MM.1S (cell line): Measurements from ENCODE around the gene SLC35F1.

Source experiments
- DNase-seq: peaks from one replicate; pipeline ENCODE4 v3.0.0-alpha.2; 2015
- H2AFZ ChIP-seq: fragments of 300-600 bp; sonication (generic); 2 replicates; pipeline ENCODE4 v1.6.0; 2016; ENCODE audit warnings: antibody characterized with exemption, low read length
- H3F3A ChIP-seq: fragments of 300-600 bp; sonication (generic); 2 replicates; pipeline ENCODE4 v1.6.1; 2016; ENCODE audit warnings: mild to moderate bottlenecking, antibody characterized with exemption, low read length, moderate library complexity, mixed read lengths; ENCODE audit not compliant: insufficient read depth
- H3K27ac ChIP-seq: fragments of 300-600 bp; sonication (generic); 2 replicates; pipeline ENCODE4 v1.5.1; 2016; ENCODE audit warnings: mild to moderate bottlenecking, low read length
- H3K27me3 ChIP-seq: fragments of 300-600 bp; sonication (generic); replicated peaks from 2 replicates; pipeline ENCODE4 v1.6.0; 2016; ENCODE audit warnings: low read length; ENCODE audit not compliant: insufficient read depth
- H3K36me3 ChIP-seq: fragments of 300-600 bp; sonication (generic); replicated peaks from 2 replicates; pipeline ENCODE4 v1.6.1; 2016; ENCODE audit warnings: mild to moderate bottlenecking, low read length, mixed read lengths; ENCODE audit not compliant: insufficient read depth
- H3K4me1 ChIP-seq: fragments of 300-600 bp; sonication (generic); 2 replicates; pipeline ENCODE4 v1.6.1; 2016; ENCODE audit warnings: low read length, mixed read lengths
- H3K4me2 ChIP-seq: fragments of 300-600 bp; sonication (generic); 2 replicates; pipeline ENCODE4 v1.6.0; 2016; ENCODE audit warnings: low read depth, low read length
- H3K4me3 ChIP-seq: fragments of 300-600 bp; sonication (generic); 2 replicates; pipeline ENCODE4 v1.5.1; 2016; ENCODE audit warnings: low read length, mixed read lengths
- H3K79me2 ChIP-seq: fragments of 300-600 bp; sonication (generic); 2 replicates; pipeline ENCODE4 v1.6.1; 2016; ENCODE audit warnings: mixed run types, low read length, mixed read lengths
- H3K9ac ChIP-seq: fragments of 300-600 bp; sonication (generic); 2 replicates; pipeline ENCODE4 v1.6.1; 2016; ENCODE audit warnings: low read length, mixed read lengths
- H3K9me2 ChIP-seq: fragments of 300-600 bp; sonication (generic); replicated peaks from 2 replicates; pipeline ENCODE4 v1.6.1; 2016; ENCODE audit warnings: mild to moderate bottlenecking, low read length, mixed read lengths; ENCODE audit not compliant: insufficient read depth
- H3K9me3 ChIP-seq: fragments of 300-600 bp; sonication (generic); replicated peaks from 2 replicates; pipeline ENCODE4 v1.6.1; 2016; ENCODE audit warnings: mild to moderate bottlenecking, low read length, mixed read lengths; ENCODE audit not compliant: insufficient read depth
- H4K20me1 ChIP-seq: fragments of 300-600 bp; sonication (generic); 2 replicates; pipeline ENCODE4 v1.6.1; 2016; ENCODE audit warnings: mild to moderate bottlenecking, low read length, moderate library complexity, mixed read lengths; ENCODE audit not compliant: insufficient read depth
- EZH2 ChIP-seq: fragments of 300-600 bp; sonication (generic); optimal IDR thresholded peaks from 2 replicates; pipeline ENCODE3; 2017; ENCODE audit warnings: low read depth, mild to moderate bottlenecking, antibody characterized with exemption, low read length, mixed read lengths
- EZH2phosphoT487 ChIP-seq: fragments of 300-600 bp; sonication (generic); IDR thresholded peaks from 2 replicates; pipeline ENCODE4 v1.6.1; 2018; ENCODE audit warnings: antibody characterized with exemption, low read length
- TF ChIP-seq, protein P1 (sequence below): fragments of 300-600 bp; sonication (generic); IDR thresholded peaks from 2 replicates; pipeline ENCODE4 v1.5.1; 2016; ENCODE audit warnings: antibody characterized with exemption, low read length, mixed read lengths

The SLC35F1 gene

DNA sequence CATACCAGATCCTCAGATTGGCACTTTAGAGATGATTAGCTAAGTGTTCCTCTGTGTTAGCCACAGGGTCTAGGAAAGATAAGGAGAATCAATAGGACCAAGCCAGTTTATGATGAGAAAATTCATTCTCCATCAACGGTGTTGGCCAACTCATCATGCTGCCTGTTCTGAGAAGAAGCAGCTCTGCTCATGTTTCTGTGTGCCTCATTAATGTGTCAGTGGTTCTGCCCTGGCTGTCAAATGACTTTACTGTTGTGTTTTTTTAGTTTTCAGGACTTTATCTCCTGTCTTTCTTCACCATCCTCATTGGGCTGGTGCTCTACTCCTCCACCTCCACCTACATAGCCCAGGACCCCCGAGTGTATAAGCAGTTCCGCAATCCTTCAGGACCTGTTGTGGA, 406.7 kb downstream of the SLC35F1 start:
- H3K4me2 ChIP-seq = no peak overlapping the region
- no peak overlapping the region for H2AFZ ChIP-seq

DNA sequence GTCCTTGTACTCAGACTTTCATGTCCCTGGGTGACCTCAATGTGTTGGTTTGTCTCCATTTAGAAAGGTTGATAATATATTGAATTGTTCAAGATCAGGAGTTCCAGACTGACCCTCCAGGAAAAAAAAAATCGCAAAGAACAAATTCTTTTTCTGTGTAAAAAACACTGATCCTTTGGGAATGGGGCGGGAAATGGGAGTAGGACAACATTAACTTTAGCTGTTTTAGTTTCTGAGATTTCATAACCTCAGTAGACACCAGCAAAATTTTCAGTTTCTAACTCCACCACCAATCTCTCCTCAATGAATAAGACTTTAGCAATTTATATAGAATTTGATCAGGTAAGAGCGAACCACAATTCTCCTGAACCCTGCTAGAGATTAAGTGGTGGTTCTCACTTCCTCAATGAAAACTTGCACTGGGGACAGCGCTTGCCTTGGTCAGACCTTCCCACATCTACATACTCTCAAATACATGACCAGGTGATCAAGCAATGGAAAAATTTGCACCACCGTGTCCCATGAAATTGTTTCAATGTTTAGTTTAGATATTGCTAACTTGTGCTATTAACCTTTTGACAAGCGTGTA, 409.8 kb downstream of the SLC35F1 start:
- H3F3A ChIP-seq = no peaks in the 10 kb centered on the region
- DNase-seq = peak; percentile 16
- no peaks in the 10 kb centered on the region for H3K27me3 ChIP-seq
- no peak overlapping the region for H3K9ac ChIP-seq
- no peaks in the 10 kb centered on the region for H3K4me1 ChIP-seq
- H3K9me2 ChIP-seq = no peaks in the 10 kb centered on the region
- no peak overlapping the region for H3K4me3 ChIP-seq
- H3K36me3 ChIP-seq = no peaks in the 10 kb centered on the region
- no peak overlapping the region for H3K4me2 ChIP-seq
- H2AFZ ChIP-seq = no peak overlapping the region
- TF ChIP-seq EZH2 (no peak), EZH2phosphoT487 (no peak)
- TF ChIP-seq, protein P1, sequence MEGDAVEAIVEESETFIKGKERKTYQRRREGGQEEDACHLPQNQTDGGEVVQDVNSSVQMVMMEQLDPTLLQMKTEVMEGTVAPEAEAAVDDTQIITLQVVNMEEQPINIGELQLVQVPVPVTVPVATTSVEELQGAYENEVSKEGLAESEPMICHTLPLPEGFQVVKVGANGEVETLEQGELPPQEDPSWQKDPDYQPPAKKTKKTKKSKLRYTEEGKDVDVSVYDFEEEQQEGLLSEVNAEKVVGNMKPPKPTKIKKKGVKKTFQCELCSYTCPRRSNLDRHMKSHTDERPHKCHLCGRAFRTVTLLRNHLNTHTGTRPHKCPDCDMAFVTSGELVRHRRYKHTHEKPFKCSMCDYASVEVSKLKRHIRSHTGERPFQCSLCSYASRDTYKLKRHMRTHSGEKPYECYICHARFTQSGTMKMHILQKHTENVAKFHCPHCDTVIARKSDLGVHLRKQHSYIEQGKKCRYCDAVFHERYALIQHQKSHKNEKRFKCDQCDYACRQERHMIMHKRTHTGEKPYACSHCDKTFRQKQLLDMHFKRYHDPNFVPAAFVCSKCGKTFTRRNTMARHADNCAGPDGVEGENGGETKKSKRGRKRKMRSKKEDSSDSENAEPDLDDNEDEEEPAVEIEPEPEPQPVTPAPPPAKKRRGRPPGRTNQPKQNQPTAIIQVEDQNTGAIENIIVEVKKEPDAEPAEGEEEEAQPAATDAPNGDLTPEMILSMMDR = no peak
- H3K79me2 ChIP-seq = no peaks in the 10 kb centered on the region
- H3K27ac ChIP-seq = no peak overlapping the region
- H3K9me3 ChIP-seq = no peaks in the 10 kb centered on the region
- H4K20me1 ChIP-seq = no peaks in the 10 kb centered on the region

More for the DNA sequence above, 406.7 kb downstream of the SLC35F1 start:
- H3K27ac ChIP-seq = no peak overlapping the region
- no peak overlapping the region for H3K4me3 ChIP-seq
- no peaks in the 10 kb centered on the region for H4K20me1 ChIP-seq
- no peaks in the 10 kb centered on the region for H3K9me2 ChIP-seq
- no peak overlapping the region for H3K9ac ChIP-seq
- H3K27me3 ChIP-seq = no peaks in the 10 kb centered on the region
- TF ChIP-seq EZH2 (no peak), EZH2phosphoT487 (no peak)
- TF ChIP-seq, protein P1 = no peak
- no peaks in the 10 kb centered on the region for H3K9me3 ChIP-seq
- H3K79me2 ChIP-seq = no peaks in the 10 kb centered on the region
- no peaks in the 10 kb centered on the region for H3F3A ChIP-seq
- H3K36me3 ChIP-seq = no peaks in the 10 kb centered on the region
- H3K4me1 ChIP-seq = no peaks in the 10 kb centered on the region
- DNase-seq = no peak

DNA sequence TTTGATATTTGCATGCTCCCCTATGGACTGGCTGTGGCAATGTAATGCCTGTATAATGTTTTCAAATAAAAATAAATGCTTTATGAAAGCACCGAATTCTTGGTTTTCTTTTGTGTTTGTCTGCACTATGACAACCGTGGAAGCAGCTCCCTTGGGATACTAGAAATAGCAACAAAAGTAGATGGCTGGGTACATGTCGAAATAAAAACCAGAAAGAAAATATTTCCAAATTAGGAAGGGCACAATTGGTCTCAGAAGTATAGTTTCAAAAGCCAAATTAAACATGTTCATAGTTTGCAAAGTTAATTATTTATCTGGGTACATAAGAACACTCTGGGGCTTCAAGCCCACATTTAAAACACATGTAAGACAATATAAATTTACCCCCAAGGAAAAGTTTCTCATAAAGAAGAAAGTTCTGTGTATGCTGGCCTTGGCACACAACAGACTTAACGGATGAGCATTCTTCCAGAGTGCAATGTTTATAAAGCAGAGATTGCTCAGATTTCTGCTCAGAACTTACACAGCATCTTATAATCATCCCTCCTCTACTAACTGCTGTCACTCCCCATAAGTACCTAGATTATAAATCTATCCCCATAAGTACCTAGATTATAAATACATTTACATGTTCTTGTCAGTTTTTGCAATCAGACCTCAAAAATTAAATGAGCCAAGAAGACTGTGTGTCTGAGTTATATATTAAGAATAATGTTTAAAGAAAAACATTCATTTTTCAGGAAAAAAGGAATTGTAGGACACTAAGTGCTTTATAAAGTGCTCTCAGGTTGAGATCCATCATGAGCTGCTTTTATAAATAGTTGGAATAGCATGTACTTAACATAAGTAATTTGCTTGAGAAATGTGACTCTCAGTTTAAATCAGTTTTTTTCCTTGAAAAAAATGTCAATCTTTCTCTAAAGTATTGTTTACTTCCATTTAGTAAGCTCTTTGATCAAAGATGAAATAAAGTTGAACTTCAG, 410.8 kb downstream of the SLC35F1 start:
- H3K79me2 ChIP-seq = no peaks in the 10 kb centered on the region
- no peak overlapping the region for H2AFZ ChIP-seq
- H3F3A ChIP-seq = no peaks in the 10 kb centered on the region
- H3K4me2 ChIP-seq = no peak overlapping the region
- H3K27me3 ChIP-seq = no peaks in the 10 kb centered on the region
- TF ChIP-seq EZH2 = no peak
- TF ChIP-seq, protein P1 = no peak
- TF ChIP-seq EZH2phosphoT487 = no peak
- H4K20me1 ChIP-seq = no peaks in the 10 kb centered on the region
- H3K4me1 ChIP-seq = no peaks in the 10 kb centered on the region
- no peaks in the 10 kb centered on the region for H3K9me2 ChIP-seq
- H3K4me3 ChIP-seq = no peak overlapping the region
- no peak overlapping the region for H3K9ac ChIP-seq
- no peak overlapping the region for H3K27ac ChIP-seq
- no peak for DNase-seq
- no peaks in the 10 kb centered on the region for H3K36me3 ChIP-seq
- no peaks in the 10 kb centered on the region for H3K9me3 ChIP-seq
